HG02970 (cell line): ENCODE results near the gene DNMT1.
A peak's percentile ranks its signal among the peaks of the same experiment; 100 is the strongest.
"Not testable (repeated sequence)": the region's sequence is repeated elsewhere in the genome, so short reads cannot be mapped to it uniquely, and the experiment has no call there.

Source experiments
- ATAC-seq: cut with Tn5 transposase; IDR thresholded peaks from one replicate; pipeline ENCODE4 v1.9.1; 2021; ENCODE audit warnings: mild to moderate bottlenecking, moderate library complexity, moderate number of reproducible peaks; ENCODE audit not compliant: unreplicated experiment, low FRiP score

DNMT1 gene

GRCh38 chr19:10194500-10195198, at the start of gene DNMT1:
Gene DNMT1 (minus strand): TSS chr19:10194953. CDS start chr19:10194899, 54 bp downstream.
- ATAC-seq, result peak; percentile 75

GRCh38 chr19:10243606-10244005, 48.9 kb upstream of the DNMT1 start:
- no peak for ATAC-seq

GRCh38 chr19:10241826-10242449, 47.2 kb upstream of the DNMT1 start:
- ATAC-seq, result not testable (repeated sequence)

- ATAC-seq, result no peak
Measured at GRCh38 chr19:10238172-10238783, 43.5 kb upstream of the DNMT1 start.

GRCh38 chr19:10237702-10238101, 42.9 kb upstream of the DNMT1 start:
- no peak for ATAC-seq

GRCh38 chr19:10235409-10235808, 40.7 kb upstream of the DNMT1 start:
- ATAC-seq, result not testable (repeated sequence)

GRCh38 chr19:10235003-10235402, 40.2 kb upstream of the DNMT1 start:
- ATAC-seq, result no peak

GRCh38 chr19:10233946-10234345, 39.2 kb upstream of the DNMT1 start:
- no peak for ATAC-seq

GRCh38 chr19:10231612-10232228, 37.0 kb upstream of the DNMT1 start:
- ATAC-seq, result no peak

GRCh38 chr19:10230861-10231611, 36.3 kb upstream of the DNMT1 start, which contains the start of gene S1PR2:
Gene S1PR2 (minus strand): TSS chr19:10231331. CDS start chr19:10224905, 6,426 bp downstream.
- peak; percentile 55 for ATAC-seq

- no peak for ATAC-seq
Measured at GRCh38 chr19:10230173-10230860, 35.6 kb upstream of the DNMT1 start.

GRCh38 chr19:10228920-10229319, 34.2 kb upstream of the DNMT1 start:
- ATAC-seq, result no peak

GRCh38 chr19:10228393-10228792, 33.6 kb upstream of the DNMT1 start:
- no peak for ATAC-seq

- ATAC-seq, result no peak
Measured at GRCh38 chr19:10227026-10227971, 32.5 kb upstream of the DNMT1 start.

- ATAC-seq, result no peak
Measured at GRCh38 chr19:10226376-10227025, 31.7 kb upstream of the DNMT1 start.

- ATAC-seq, result no peak
Measured at GRCh38 chr19:10226021-10226375, 31.2 kb upstream of the DNMT1 start.

GRCh38 chr19:10224337-10224736, 29.6 kb upstream of the DNMT1 start:
- no peak for ATAC-seq

- no peak for ATAC-seq
Measured at GRCh38 chr19:10223488-10224213, 28.9 kb upstream of the DNMT1 start.
